Thyroid gland (tissue), 4 donors: ENCODE data around the gene SIKE1. TPM values are rescaled to one million over a fixed set of nuclear protein-coding genes. Genes with fewer than 3 reads are reported as not detected.

Experiments
- DNase-seq, 2 donors: peaks; one replicate each; pipeline ENCODE4 v3.0.0-alpha.2; 2019
- H3K27ac ChIP-seq, 3 donors: fragments of 200-600 bp; sonication (generic); 1 replicate in 2 of 3; 2 replicates in 1 of 3; pipeline ENCODE4 v1.5.1; 2016 to 2019; ENCODE audit warnings: mild to moderate bottlenecking in 1 of 3, moderate library complexity in 1 of 3
- H3K27me3 ChIP-seq: fragments of 200-600 bp; sonication (generic); one replicate; pipeline ENCODE4 v1.5.1; 2019
- H3K36me3 ChIP-seq, 2 donors: fragments of 200-600 bp; sonication (generic); one replicate each; pipeline ENCODE4 v1.5.1; 2016 to 2019
- H3K4me1 ChIP-seq, 2 donors: fragments of 200-600 bp; sonication (generic); one replicate each; pipeline ENCODE4 v1.5.1; 2017 to 2019
- H3K4me3 ChIP-seq, 3 donors: fragments of 200-600 bp; sonication (generic); replicated peaks in 1 of 3; 1 replicate in 2 of 3; 2 replicates in 1 of 3; pipeline ENCODE4 v1.5.1; 2016; ENCODE audit warnings: mild to moderate bottlenecking in 1 of 3
- H3K9me3 ChIP-seq: fragments of 200-600 bp; sonication (generic); one replicate; pipeline ENCODE4 v1.5.1; 2017
- POLR2A ChIP-seq, 2 donors: fragments of 450-650 bp; IDR thresholded peaks; one replicate each; pipeline ENCODE4 v1.6.1; 2017; ENCODE audit warnings: antibody characterized with exemption in 2 of 2, mild to moderate bottlenecking in 2 of 2, moderate library complexity in 1 of 2
- WGBS, 2 donors: methylation state at CpG; one replicate each; pipeline ENCODE4 v1.1.5; 2017; 5-methylcytosine and 5-hydroxymethylcytosine counted together
- intact Hi-C: fragments of 100-400 bp; cut with DNase I; formaldehyde crosslinking; loops from one replicate; pipeline ENCODE4 v1.15.1; 2023
- total RNA-seq, 4 donors: library from RNA; depleted of rRNA; stranded (reverse); fragments of >200 nt; gene quantifications; one replicate each; pipeline ENCODE4 v1.2.3, GENCODE V29; 2016
- TF ChIP-seq, protein P1 (sequence below), 6 experiments: fragments of 200-600 bp in 3 of 6; fragments of 450-650 bp in 3 of 6; sonication (generic) in 3 of 6; IDR thresholded peaks; one replicate each; pipeline ENCODE4 v1.5.1; 2016 to 2019; ENCODE audit warnings: antibody characterized with exemption in 6 of 6, mild to moderate bottlenecking in 2 of 6, inconsistent platforms in 1 of 6, moderate library complexity in 1 of 6

Gene SIKE1
- total RNA-seq, 4 donors from 2014 or later, result 24.2 to 41.8 (median 37.4) TPM

DNA sequence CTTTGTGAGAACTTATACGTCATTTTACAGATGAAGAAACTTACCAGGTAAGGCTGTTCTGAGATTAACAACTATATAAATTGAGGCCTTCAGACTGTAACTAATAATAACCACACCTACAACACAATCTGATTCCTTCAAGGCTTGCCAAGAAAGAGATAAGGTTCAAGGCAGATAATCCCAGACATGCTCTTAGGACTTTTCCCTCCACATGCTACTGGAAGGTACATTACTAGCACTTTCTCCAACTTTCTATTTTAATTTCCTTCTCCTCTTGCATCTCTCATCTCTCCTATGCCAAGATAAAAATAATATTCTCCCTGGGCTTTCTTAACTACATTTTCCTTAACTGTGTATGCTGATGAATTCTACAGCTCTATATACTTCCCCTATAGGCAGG lies 45.0 kb downstream of the SIKE1 start:
- no peak overlapping the region for H3K27ac ChIP-seq
- H3K4me3 ChIP-seq, result no peak overlapping the region
- H3K9me3 ChIP-seq, result no peaks in the 10 kb centered on the region
- no peaks in the 10 kb centered on the region for H3K4me1 ChIP-seq
- WGBS, 2 donors, result 96 to 97% methylated on average over 1 of the region's 1 CpG
- peaks cover 62 to 70% of the 10 kb centered on the region in 2 donors for H3K36me3 ChIP-seq
- no peaks in the 10 kb centered on the region for H3K27me3 ChIP-seq
- intact Hi-C loops, result no loop called here
- no peak for DNase-seq
- no peak for TF ChIP-seq POLR2A (IDR thresholded peaks at IDR 0.05)
- TF ChIP-seq, protein P1, sequence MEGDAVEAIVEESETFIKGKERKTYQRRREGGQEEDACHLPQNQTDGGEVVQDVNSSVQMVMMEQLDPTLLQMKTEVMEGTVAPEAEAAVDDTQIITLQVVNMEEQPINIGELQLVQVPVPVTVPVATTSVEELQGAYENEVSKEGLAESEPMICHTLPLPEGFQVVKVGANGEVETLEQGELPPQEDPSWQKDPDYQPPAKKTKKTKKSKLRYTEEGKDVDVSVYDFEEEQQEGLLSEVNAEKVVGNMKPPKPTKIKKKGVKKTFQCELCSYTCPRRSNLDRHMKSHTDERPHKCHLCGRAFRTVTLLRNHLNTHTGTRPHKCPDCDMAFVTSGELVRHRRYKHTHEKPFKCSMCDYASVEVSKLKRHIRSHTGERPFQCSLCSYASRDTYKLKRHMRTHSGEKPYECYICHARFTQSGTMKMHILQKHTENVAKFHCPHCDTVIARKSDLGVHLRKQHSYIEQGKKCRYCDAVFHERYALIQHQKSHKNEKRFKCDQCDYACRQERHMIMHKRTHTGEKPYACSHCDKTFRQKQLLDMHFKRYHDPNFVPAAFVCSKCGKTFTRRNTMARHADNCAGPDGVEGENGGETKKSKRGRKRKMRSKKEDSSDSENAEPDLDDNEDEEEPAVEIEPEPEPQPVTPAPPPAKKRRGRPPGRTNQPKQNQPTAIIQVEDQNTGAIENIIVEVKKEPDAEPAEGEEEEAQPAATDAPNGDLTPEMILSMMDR (IDR thresholded peaks at IDR 0.05), result no peak

- intact Hi-C loops, result no loop called here
- Histone ChIP-seq H3K9me3 (no peaks in the 10 kb centered on the region), H3K27me3 (no peaks in the 10 kb centered on the region), H3K4me1 (no peaks in the 10 kb centered on the region), H3K4me3 (no peak overlapping the region), H3K27ac (no peak overlapping the region), H3K36me3 (peaks cover 76 to 85% of the 10 kb centered on the region in 2 donors)
- WGBS, 2 donors, result 98 to 100% methylated on average over 1 of the region's 1 CpG
- TF ChIP-seq, protein P1 (IDR thresholded peaks at IDR 0.05), result no peak
- no peak for TF ChIP-seq POLR2A (IDR thresholded peaks at IDR 0.05)
- DNase-seq, result no peak
Observed at GRCh38 chr1:114729782-114730181, 50.7 kb downstream of the SIKE1 start.

GRCh38 chr1:114728553-114728952 lies 51.9 kb downstream of the SIKE1 start:
- Histone ChIP-seq H3K27me3 (no peaks in the 10 kb centered on the region), H3K4me3 (no peak overlapping the region), H3K9me3 (no peaks in the 10 kb centered on the region), H3K36me3 (peaks cover 76 to 84% of the 10 kb centered on the region in 2 donors), H3K27ac (no peak overlapping the region), H3K4me1 (no peaks in the 10 kb centered on the region)
- TF ChIP-seq, protein P1 (IDR thresholded peaks at IDR 0.05), result no peak
- TF ChIP-seq POLR2A (IDR thresholded peaks at IDR 0.05), result no peak
- DNase-seq, result no peak
- intact Hi-C loops, result no loop called here
- 93 to 94% methylated on average over 2 of the region's 2 CpGs for WGBS, 2 donors

- 92 to 93% methylated on average over 1 of the region's 1 CpG for WGBS, 2 donors
- H3K36me3 ChIP-seq, result peaks cover 79 to 90% of the 10 kb centered on the region in 2 donors
- DNase-seq, result no peak
Observed at GRCh38 chr1:114725230-114725629, 55.3 kb downstream of the SIKE1 start.

DNA sequence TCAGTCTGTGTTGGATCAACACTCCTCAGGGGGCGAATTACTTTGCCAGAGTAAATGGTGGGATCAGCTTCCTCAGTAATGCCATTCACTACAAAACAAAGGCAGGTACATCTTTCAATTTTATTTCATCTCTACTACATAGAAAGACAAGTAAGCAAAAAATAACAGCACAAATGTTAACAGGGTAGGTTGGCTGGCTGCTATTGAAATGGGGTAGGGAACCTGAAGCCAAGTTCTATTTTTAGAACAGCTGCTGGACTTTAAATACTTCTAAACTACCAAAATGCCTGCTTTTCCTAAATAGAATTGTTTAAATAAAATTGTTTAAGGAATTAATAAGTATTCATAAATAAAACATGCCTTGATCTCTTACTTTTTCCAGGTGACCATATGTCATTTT lies 56.6 kb downstream of the SIKE1 start:
- TF ChIP-seq POLR2A (IDR thresholded peaks at IDR 0.05), result no peak
- TF ChIP-seq, protein P1 (IDR thresholded peaks at IDR 0.05), result no peak
- no peak overlapping the region for H3K27ac ChIP-seq
- peaks cover 83 to 90% of the 10 kb centered on the region in 2 donors for H3K36me3 ChIP-seq
- no peaks in the 10 kb centered on the region for H3K4me1 ChIP-seq
- H3K27me3 ChIP-seq, result no peaks in the 10 kb centered on the region
- no peaks in the 10 kb centered on the region for H3K9me3 ChIP-seq
- WGBS, 2 donors, result 97 to 100% methylated on average over 1 of the region's 1 CpG
- intact Hi-C loops, result no loop called here
- H3K4me3 ChIP-seq, result no peak overlapping the region
- DNase-seq, result no peak

More at GRCh38 chr1:114725230-114725629, 55.3 kb downstream of the SIKE1 start:
- no peak for TF ChIP-seq POLR2A (IDR thresholded peaks at IDR 0.05)
- TF ChIP-seq, protein P1 (IDR thresholded peaks at IDR 0.05), result no peak
- no peaks in the 10 kb centered on the region for H3K4me1 ChIP-seq
- H3K27me3 ChIP-seq, result no peaks in the 10 kb centered on the region
- no peak overlapping the region for H3K4me3 ChIP-seq
- no peak overlapping the region for H3K27ac ChIP-seq
- intact Hi-C loops, result no loop called here
- no peaks in the 10 kb centered on the region for H3K9me3 ChIP-seq
